Measurements from ENCODE around the gene TTLL10. TPM values are rescaled to one million over a fixed set of nuclear protein-coding genes. Genes with fewer than 3 reads are reported as not detected.
A peak's percentile ranks its signal among the peaks of the same experiment; 100 is the strongest.

TTLL10 gene
- total and polyA plus RNA-seq, 5 experiments from 2014 or later = not detected

DNA sequence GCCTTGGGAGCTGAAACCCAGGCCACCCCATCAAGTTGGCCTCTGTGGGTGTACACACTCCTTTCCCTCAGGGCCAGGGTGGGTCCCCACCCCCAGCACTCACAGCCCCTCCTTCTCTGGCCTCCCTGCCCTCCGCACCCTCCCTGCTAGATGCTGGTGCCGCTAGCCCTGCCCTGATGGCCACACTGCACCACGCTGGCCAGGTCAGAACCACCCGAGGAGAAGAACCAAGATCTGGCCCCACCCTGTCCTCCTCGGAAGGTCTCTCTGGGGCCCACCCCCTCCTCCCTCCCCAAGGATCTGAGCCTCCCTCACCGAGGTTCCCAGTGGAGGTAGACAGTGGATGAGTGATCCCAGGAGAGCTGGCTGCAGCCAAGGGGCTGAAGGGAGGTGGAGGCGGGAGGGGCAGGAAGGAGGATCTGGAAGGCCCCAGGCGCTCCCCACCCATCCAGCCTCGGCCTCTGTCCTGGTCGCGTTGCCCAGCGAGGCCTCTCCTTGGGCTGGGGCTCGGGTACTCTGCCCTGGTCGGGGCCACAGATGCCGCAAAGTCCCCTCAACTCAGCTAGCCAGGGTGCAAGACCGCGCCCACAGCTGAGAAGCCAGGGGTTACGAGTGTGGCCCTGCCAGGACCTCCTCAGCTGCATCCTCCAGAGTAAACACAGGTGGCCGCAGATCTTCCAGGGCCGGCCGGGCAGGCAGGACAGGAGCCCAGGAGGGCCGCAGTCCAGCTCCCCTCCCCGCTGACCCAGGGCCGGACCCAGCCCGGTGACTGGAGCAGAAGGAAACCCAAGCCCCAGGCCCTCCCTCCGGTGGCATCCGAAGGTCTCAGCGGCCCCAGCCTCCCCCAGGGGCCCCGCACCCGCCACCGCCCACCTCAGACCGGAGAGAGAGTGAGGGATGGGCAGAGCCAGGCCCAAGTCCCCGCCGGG, 63.5 kb downstream of the TTLL10 start:
- Mint-ChIP-seq H3K4me1 (peaks cover 4 to 18% (median 15%) of the 10 kb centered on the region in 4 donors), H3K27ac (no peak overlapping the region), H3K36me3 (peaks cover 0 to 8% (median 0%) of the 10 kb centered on the region in 3 donors), H3K9me3 (no peaks in the 10 kb centered on the region), H3K4me3 (peak overlapping the region in 1 of 10 donors; percentile 6), H3K27me3 (no peaks in the 10 kb centered on the region)
- DNase-seq (no peak), ATAC-seq (no peak)
- POLR2A ChIA-PET = no interaction called here

- ATAC-seq (no peak), DNase-seq (no peak)
- H3K4me3 Mint-ChIP-seq = no peak overlapping the region
- POLR2A ChIA-PET = no interaction called here
- no peaks in the 10 kb centered on the region for H3K27me3 Mint-ChIP-seq
- no peaks in the 10 kb centered on the region for H3K9me3 Mint-ChIP-seq
- peaks cover 4 to 18% (median 15%) of the 10 kb centered on the region in 4 donors for H3K4me1 Mint-ChIP-seq
- peaks cover 0 to 8% (median 0%) of the 10 kb centered on the region in 3 donors for H3K36me3 Mint-ChIP-seq
- H3K27ac Mint-ChIP-seq = no peak overlapping the region
Observed at GRCh38 chr1:1237874-1238701, 64.4 kb downstream of the TTLL10 start.

GRCh38 chr1:1238702-1239178, 65.1 kb downstream of the TTLL10 start:
- Mint-ChIP-seq H3K4me1 (peaks cover 2 to 12% (median 11%) of the 10 kb centered on the region in 4 donors), H3K4me3 (no peak overlapping the region), H3K36me3 (peaks cover 0 to 8% (median 0%) of the 10 kb centered on the region in 3 donors), H3K27me3 (no peaks in the 10 kb centered on the region), H3K27ac (no peak overlapping the region), H3K9me3 (no peaks in the 10 kb centered on the region)
- DNase-seq (no peak), ATAC-seq (no peak)
- POLR2A ChIA-PET = no interaction called here

- POLR2A ChIA-PET = interaction anchor here (0.9 kb wide), 1 partner anchor 22 kb away, joined by 3 read pairs; no protein-coding TSS in a partner anchor
- peaks cover 0 to 5% (median 0%) of the 10 kb centered on the region in 3 donors for H3K36me3 Mint-ChIP-seq
- ATAC-seq = no peak
- H3K27me3 Mint-ChIP-seq = no peaks in the 10 kb centered on the region
- no peaks in the 10 kb centered on the region for H3K9me3 Mint-ChIP-seq
- H3K4me3 Mint-ChIP-seq = no peak overlapping the region
- H3K27ac Mint-ChIP-seq = no peak overlapping the region
- no peak for DNase-seq
- peaks cover 0 to 7% (median 6%) of the 10 kb centered on the region in 4 donors for H3K4me1 Mint-ChIP-seq
Observed at GRCh38 chr1:1239227-1239613, 65.5 kb downstream of the TTLL10 start.

- Mint-ChIP-seq H3K27ac (no peak overlapping the region), H3K9me3 (no peaks in the 10 kb centered on the region), H3K4me3 (no peak overlapping the region), H3K36me3 (no peaks in the 10 kb centered on the region), H3K27me3 (no peaks in the 10 kb centered on the region), H3K4me1 (peaks cover 0 to 2% (median under 1%) of the 10 kb centered on the region in 4 donors)
- DNase-seq (no peak), ATAC-seq (no peak)
- POLR2A ChIA-PET = interaction anchor here (0.9 kb wide), 1 partner anchor 21 kb away, joined by 3 read pairs; no protein-coding TSS in a partner anchor
Observed at GRCh38 chr1:1239614-1240347, 66.1 kb downstream of the TTLL10 start.

GRCh38 chr1:1240348-1240732, 66.7 kb downstream of the TTLL10 start:
- no peaks in the 10 kb centered on the region for H3K36me3 Mint-ChIP-seq
- no peak for DNase-seq
- H3K27ac Mint-ChIP-seq = no peak overlapping the region
- ATAC-seq = no peak
- no peaks in the 10 kb centered on the region for H3K9me3 Mint-ChIP-seq
- POLR2A ChIA-PET = no interaction called here
- H3K27me3 Mint-ChIP-seq = no peaks in the 10 kb centered on the region
- H3K4me1 Mint-ChIP-seq = peaks cover 0 to 2% (median 0%) of the 10 kb centered on the region in 4 donors
- H3K4me3 Mint-ChIP-seq = no peak overlapping the region

DNA sequence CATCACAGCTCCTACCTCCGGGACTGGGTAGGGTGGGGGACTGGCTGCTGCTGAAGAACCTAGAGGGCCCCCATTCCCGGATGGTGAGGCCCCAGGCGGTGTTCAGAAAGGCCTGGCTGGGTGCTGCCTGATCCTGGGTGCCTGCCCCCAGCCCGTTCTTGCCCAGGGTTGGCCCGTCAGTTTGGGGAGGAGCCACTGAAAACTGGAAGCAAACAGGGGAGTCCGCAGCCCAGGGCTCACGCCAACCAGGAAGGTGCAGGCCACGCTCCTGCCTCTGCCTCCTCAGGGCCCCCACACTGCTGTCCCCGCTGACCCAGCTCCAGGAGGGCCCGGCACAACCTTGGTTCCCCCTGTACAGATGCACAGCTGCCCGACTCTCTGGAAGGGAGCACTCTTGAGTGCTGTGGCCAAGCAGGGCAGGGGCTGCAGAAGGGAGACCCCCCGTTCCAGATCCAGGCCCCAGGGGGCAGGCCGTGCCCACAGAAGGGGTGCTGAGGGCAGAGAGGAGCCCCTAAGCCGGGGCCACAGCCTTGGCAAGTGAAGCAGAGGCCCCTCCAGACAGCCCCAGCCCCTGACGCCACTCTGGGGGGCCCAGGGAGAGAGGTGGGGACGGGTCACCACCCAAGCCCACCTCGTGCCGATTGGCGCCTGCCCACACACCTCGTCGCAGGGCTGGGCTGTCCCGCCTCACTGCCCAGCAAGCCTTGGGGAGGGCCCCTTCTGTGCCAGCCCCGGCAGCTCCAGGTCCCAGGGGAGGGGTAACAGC, 67.3 kb downstream of the TTLL10 start:
- H3K27ac Mint-ChIP-seq = no peak overlapping the region
- H3K4me1 Mint-ChIP-seq = peaks cover 0 to 4% (median 0%) of the 10 kb centered on the region in 4 donors
- ATAC-seq (no peak), DNase-seq (no peak)
- POLR2A ChIA-PET = interaction anchor here (0.5 to 0.6 kb wide), 2 partner anchors 14 to 767 kb away, joined by 3 to 4 read pairs; no protein-coding TSS in a partner anchor
- no peaks in the 10 kb centered on the region for H3K36me3 Mint-ChIP-seq
- H3K9me3 Mint-ChIP-seq = no peaks in the 10 kb centered on the region
- no peak overlapping the region for H3K4me3 Mint-ChIP-seq
- H3K27me3 Mint-ChIP-seq = no peaks in the 10 kb centered on the region

- H3K4me1 Mint-ChIP-seq = peaks cover 0 to 4% (median 0%) of the 10 kb centered on the region in 4 donors
- H3K9me3 Mint-ChIP-seq = no peaks in the 10 kb centered on the region
- no peak for DNase-seq
- POLR2A ChIA-PET = interaction anchor here (0.6 kb wide), 1 partner anchor 13 kb away, joined by 3 read pairs; no protein-coding TSS in a partner anchor
- H3K27ac Mint-ChIP-seq = no peak overlapping the region
- no peak overlapping the region for H3K4me3 Mint-ChIP-seq
- no peak for ATAC-seq
- H3K36me3 Mint-ChIP-seq = no peaks in the 10 kb centered on the region
- no peaks in the 10 kb centered on the region for H3K27me3 Mint-ChIP-seq
Observed at GRCh38 chr1:1241588-1242219, 68.0 kb downstream of the TTLL10 start.

- Mint-ChIP-seq H3K4me1 (peaks cover 0 to 2% (median 0%) of the 10 kb centered on the region in 4 donors), H3K27ac (no peak overlapping the region), H3K9me3 (no peaks in the 10 kb centered on the region), H3K4me3 (no peak overlapping the region), H3K27me3 (peaks cover 0 to 1% (median 0%) of the 10 kb centered on the region in 5 donors), H3K36me3 (no peaks in the 10 kb centered on the region)
- DNase-seq (no peak), ATAC-seq (no peak)
- POLR2A ChIA-PET = interaction anchor here (0.8 to 1.0 kb wide), 2 partner anchors 8 to 93 kb away, joined by 3 read pairs; no protein-coding TSS in a partner anchor
Observed at GRCh38 chr1:1242461-1243265, 69.0 kb downstream of the TTLL10 start.

DNA sequence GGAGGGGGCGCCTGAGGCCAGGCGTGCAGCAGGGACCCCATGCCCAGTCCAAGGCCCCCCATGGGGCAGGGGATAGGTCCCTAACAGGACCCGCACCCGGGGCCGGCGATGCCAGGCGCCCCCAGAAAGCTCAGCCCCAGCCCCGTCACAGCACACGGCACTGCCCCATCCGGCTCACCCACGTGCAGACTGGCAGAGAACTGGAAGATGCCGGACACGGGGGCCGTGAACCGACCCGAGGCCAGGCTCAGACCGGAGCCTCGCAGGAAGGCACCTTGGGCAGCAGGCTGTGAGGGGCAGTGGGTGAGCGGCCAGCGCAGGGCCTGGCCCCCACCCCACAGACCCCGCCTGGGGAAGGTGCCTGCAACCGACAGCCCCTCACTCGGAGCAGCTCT, 69.6 kb downstream of the TTLL10 start:
- POLR2A ChIA-PET = interaction anchor here (1.0 kb wide), 1 partner anchor 94 kb away, joined by 3 read pairs; no protein-coding TSS in a partner anchor
- H3K27ac Mint-ChIP-seq = no peak overlapping the region
- ATAC-seq (no peak), DNase-seq (no peak)
- peaks cover 0 to 1% (median 0%) of the 10 kb centered on the region in 5 donors for H3K27me3 Mint-ChIP-seq
- no peaks in the 10 kb centered on the region for H3K9me3 Mint-ChIP-seq
- peaks cover 0 to 2% (median 0%) of the 10 kb centered on the region in 4 donors for H3K4me1 Mint-ChIP-seq
- no peaks in the 10 kb centered on the region for H3K36me3 Mint-ChIP-seq
- no peak overlapping the region for H3K4me3 Mint-ChIP-seq

Measured in naive thymus-derived CD8-positive, alpha-beta T cell (primary cell).